Raji (cell line): Measurements from ENCODE around the gene TUFT1.

ENCODE experiments used
- POLR2A ChIP-seq: IDR thresholded peaks from 2 replicates; pipeline ENCODE4 v1.6.1; 2011; ENCODE audit warnings: low read depth, low read length, control low read depth; ENCODE audit not compliant: insufficient read depth

The TUFT1 gene

DNA sequence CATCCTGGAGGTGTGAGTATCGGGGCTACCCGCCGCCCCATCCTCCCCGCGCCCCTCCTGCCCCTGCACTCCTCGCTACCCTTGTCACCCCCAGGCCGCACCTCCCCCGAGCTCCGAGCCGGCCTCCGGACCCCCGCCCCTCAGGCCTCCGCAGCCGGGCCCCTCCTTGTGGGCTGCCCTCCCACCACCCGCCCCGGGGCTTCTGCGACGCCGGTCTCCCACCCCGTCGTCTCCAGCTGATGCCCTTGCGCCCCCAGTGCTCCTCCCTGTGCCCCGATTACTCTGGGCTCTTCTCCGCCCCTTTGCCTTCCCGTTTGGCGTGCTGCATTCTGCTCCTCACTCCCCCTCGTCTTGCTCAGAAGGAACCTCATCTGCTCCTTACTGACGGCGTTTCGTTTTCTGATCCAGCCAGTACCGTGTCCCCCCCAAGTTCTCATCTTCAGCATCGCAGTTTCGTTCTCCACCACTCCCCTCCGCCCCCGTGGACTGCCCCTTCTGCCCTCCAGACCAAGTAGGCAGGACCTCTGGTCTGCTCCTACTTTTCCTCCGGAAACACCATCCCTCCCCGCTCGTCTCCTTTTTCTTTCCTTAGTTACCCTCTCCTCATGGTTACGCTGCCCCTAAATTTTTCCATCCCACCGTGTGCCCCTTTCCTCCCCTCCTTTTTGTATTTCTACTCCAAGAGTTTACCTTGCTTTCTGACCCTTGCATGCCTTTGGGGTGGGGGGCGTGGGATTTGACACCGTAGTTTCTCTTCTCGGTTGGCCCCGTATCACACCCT is 72.6 kb downstream of the TUFT1 start:
- no peak for TF ChIP-seq POLR2A

DNA sequence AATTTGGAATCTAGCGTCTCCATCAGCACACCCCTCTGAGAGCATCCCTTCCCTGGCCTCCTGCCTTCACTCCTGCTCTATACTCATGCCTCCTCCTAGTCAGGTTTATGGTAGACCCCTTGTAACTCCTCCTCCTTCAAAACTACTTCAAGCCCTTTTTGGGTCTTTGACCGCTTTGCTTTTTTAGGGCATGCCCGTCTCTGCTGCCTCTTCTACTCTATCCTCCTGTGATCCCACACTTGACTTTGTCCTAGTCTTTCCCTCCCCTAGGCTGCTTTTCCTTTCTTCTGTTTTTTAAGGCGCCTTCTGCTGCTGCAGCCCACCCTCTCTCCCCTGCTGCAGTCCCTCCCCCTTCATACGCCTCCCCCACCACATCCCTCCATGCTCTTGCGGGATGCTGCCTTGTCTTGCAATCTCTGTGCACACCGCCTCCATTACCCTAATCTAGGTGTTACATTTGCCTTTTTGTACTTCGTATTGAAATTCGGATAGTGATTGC is 73.2 kb downstream of the TUFT1 start:
- TF ChIP-seq POLR2A: no peak

DNA sequence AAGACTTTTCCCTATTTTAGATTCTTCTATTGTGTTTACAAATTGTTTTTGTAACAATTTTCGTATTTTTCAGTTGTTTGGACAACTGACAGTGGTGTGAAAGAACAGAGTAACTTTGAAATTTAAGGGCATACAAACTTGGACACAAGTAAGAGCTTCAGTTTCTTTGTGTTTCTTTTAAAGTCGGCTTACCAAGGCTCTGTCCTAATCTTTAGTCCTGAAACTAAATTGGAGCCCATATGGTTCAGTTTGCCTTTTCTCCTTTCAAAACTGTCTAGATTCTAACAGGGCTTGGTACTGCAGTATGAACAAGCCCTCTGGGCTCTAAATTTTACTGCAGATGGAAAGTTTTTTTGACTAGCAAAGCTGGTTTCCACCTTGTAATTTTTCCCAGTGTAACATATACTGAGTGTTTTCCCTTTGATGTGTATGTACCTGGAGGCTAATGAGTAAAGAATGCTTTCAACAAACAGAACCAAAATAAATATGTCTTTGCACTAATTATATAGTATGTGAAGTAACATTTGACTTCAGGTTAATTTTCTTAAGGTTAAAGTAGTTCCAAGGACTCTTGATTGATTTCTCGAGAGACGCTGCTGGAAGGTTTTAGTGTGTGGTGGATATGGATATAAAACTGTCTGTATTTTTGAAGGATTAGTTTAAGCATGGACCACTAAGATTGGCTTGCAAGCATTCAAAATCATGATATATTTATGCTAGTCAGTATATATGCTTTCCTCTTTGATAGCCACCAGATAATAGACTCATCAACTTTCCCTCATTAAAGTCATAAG is 75.8 kb downstream of the TUFT1 start:
- TF ChIP-seq POLR2A: no peak

DNA sequence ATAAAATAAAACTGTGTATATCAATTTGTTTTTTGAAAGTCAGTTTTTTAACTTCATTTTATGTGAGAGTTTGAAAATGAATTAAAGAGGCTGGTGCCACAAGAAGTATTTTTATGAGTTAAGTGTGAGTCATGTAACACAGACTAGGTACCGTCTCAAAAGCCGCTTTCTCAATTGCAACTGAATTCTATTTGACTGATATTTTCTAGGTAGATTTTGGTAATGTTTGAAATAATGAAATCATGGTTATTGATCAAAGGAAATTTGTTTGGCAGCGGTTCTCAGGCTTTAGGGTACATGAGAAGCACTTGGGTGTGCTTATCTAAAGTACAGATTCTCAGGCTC is 76.4 kb downstream of the TUFT1 start:
- no peak for TF ChIP-seq POLR2A

DNA sequence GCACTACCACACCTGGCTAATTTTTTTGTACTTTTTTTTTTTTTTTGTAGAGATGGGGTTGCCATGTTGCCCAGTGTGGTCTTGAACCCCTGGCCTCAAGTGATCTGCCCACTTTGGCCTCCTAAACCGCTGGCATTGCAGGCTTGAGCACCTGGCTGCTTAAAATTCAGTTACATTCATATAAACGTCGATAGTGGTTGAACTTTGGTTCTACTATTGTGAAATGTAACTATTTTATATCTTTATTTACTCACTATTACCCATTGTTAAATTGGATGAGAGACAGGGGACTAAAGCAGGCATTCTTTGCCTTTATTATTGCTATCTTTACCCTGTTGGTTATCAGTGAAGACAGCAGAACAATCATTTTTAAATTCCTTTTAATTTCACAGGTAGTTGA is 77.9 kb downstream of the TUFT1 start:
- TF ChIP-seq POLR2A: no peak

DNA sequence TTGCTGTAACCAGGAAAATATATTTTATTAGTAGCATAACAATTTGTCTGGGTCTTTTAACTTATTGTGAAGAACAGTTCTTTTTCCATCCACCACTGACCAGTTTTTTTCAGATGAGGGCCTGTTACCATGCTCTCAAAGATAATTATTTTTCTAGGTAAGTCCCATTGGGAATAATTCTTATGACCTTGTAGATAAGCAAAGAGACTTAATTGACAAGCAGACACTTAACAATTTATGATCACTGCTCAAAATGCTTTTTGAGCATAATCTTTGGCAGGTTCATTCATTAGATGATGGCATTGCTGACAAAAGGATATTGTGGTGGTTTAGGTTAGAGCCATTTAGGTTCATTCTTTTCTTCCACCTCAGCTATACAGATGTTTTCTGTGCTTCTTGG is 78.4 kb downstream of the TUFT1 start:
- no peak for TF ChIP-seq POLR2A

DNA sequence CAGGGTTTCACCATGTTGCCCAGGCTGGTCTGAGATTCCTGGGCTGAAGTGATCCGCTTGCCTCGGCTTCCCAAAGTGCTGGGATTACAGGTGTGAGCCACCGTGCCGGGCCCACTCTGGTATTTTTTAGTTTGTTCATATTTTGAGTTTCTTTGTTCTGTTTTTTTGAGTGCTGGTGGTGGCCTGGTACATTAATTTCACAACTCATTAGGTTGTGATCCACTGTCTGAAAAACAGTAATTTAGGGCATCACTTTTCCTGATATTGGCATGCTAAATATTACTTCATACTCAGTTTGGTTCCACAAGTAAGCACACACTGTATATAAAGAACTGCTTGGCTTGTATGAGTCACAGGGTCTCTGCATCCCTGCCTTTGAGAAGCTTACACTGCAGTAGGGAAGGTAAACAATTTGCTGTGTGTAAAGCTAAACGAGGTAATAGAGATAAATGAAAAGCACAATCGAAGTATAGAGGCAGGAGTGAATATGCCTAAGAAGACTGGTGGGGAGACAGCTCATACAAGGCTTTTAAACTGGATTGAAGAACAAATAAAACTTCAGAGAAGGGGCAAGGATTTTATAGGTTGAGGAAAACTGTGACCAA is 79.5 kb downstream of the TUFT1 start:
- no peak for TF ChIP-seq POLR2A

DNA sequence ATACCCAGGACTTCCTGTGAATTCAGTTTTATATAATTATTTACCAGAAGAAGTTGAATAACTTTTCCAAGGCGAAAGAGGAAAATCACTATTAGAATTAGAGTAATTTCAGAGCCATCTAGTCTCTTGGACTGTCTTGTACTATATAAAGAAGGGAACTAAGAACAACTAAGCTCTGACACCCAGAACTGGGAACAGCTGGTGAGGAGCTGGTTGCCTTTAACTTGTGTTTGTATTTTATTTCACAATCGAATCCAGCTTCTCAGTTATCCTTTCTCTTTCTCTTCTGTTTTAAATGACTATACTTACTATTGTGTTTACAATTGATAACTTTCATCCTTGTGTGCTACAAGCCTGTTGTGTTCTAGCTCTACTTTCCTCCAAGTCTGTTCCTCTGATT is 80.2 kb downstream of the TUFT1 start:
- TF ChIP-seq POLR2A: no peak

DNA sequence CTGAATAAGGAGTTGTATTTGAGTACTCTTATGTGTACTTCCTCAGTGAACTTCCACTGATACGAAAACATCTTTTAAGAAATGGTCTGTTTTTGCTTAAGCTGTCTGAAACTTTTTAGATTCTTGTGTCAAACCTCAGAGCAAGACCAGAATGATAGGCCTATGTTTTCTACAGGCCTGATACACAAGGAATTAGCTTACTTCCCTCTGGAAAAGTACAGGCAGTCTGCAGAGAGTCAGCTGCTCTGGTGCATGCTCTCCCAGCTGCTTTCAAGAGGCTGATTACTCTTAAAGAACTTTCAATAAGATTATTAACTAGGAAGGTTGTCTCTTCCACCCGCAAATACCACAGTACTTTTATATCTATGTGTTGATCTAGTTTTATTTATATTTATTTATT is 81.2 kb downstream of the TUFT1 start:
- TF ChIP-seq POLR2A: no peak

DNA sequence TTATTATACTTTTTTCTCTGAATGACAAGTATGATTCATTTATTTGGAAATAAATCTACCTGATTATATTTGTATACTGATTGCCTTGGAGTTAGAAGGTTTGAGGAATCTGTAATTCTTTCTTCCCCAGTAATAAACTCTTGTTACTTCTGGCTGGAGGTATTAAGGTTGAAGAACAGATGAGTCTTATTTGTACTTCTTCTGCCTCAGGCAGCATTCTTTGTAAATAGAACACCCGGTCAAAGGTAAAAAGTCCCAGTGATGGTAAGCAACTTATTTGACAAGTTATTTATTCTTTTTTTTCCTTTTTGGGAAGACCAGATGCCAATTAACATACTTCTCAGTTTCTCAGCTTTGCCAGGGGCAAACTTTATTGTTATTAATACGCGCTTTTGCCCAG is 84.7 kb downstream of the TUFT1 start:
- TF ChIP-seq POLR2A: no peak

DNA sequence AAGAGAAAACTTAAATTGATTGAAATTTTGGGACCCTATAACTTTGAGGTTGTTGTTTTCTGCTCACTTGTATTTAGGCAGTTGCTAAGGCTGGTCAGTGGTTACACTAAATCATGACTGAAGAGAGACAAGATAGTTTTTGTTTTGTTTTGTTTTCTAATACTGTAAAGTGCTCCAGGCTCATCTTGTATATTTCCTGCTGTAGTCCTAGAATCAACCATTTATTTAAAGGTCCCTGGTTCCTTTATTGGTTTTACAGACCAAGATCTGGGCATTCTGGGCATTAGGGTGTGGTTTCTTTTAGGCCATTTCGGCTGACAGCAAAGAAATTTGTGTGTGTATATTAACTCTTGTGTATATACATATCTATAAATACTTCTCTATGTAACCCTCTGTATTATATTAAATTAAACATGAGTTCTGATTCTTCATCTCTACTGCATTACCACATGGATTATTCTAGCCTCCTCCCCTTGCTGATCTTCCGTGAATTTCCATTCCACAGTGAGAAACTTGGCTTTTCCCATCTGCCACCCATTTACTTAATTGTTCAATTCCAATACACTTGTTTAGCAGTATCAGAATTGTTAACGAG is 86.7 kb downstream of the TUFT1 start:
- no peak for TF ChIP-seq POLR2A

DNA sequence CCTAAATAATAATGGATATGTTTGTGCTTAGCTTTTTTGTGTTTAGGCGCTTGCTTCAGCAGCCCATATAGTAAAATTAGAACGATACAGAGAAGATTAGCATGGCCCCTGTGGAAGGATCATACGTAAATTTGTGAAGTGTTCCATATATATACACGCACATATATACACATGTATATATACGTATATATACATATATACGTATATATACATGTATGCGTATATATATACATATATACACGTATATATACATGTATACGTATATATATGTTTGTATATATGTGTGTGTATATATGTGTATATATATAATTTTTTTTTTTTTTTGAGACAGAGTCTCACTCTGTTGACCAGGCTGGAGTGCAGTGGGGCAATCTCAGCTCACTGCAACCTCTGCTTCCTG is 89.2 kb downstream of the TUFT1 start:
- no peak for TF ChIP-seq POLR2A
